Measurements from ENCODE around the gene KCNT1.

GRCh38 chr9:135743546-135744332 is 41.8 kb downstream of the KCNT1 start:
- no peak for TF ChIP-seq CTCF (IDR thresholded peaks at IDR 0.05)
- no peak for TF ChIP-seq POLR2A (IDR thresholded peaks at IDR 0.05)
